ENCODE data around the gene C2orf66.

Gene C2orf66

DNA sequence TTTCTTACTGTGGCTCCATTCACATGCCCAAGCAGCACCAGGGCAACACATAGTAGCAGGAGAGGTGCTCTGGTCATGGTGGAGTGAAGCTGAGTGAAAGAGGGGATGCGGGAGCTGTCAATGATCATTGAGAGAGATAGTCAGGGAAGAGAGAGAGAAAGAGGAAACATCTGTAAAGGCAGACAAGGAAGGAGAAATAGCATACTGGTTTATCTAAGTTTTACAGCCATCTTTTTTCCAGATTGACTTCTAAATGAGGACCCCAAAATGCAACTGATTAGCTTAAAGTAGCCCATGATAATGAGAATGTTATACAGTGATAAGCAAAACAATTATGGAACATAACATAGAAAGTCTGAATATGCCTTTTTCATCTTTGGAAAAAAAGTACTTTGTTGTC, at the start of gene C2orf66:
Gene C2orf66 (minus strand): TSS at position 96 of the 400 bp plus-strand sequence. CDS start 19 bp downstream, at position 77.
- DNase-seq (ENCODE audit: low spot score): no peak

DNA sequence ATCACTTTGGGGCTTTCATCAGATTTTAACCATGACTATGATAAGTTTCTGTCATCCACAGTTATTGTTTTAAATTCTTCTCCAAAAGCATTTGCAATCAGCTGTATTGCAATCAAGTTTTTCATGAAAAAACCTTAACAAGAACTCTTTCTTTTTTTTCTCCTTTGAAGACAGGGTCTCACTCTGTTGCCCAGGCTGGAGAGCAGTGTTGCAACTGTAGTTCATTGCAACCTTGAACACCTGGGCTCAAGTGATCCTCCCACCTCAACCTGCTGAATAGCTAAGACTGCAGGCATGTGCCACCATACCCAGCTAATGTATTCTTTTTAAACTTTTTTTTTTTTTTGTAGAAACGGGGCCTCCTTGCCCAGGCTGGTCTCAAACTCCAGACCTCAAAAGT, 45.5 kb upstream of the C2orf66 start:
- DNase-seq (ENCODE audit: low spot score): no peak

DNA sequence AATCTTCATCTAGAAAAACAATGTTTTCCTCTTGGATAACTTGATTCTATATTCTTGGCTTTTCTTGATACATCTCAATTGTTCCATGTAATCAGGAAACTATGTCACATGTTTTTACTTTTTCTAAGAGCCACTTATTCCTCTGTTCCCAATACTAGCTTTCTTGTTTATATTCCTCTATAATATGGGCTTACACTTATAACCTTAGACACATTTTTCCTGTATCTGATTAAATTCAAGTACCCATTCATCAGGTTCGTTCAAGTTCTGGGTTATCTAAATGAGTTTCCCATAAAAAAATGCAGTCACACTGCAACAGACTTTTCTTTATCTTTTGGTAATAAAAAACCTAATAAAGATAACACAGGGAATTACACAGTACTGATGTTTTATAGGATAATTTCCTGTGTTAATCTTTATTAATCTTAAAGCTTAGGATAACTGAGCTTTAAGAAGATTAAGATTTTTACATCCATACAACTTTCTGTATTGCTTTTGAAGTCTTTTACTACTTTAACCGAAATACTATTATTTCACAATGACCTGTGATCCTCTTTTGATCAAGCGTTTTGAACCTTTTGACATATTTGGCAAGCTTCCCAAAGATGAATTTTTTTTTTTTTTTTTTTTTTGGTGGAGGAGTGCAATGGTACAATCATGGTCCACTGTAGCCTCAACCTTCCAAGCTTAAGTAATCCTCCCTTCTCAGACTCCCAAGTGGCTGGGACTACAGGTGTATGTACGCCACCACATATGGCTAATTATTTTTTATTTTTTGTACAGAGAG, 44.3 kb upstream of the C2orf66 start:
- no peak for DNase-seq (ENCODE audit: low spot score)

DNA sequence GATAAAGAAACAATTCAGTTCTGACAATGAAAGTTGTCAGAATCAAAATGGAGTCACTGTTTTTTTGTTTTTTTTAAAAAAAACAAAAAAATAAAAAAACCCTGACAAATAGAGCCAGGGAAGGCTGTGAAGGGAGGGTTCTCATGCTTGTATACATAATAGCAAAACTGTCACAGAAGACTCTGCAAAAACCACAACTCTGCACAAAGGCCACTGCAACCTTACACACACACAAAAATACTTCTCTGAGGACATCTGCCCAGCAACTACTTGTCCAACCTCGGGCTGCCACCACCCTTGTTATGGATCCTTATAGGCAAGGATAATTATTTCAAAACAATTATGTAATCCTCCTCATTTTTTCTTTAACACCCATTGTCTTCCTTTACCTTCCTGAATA, 41.9 kb upstream of the C2orf66 start:
- DNase-seq (ENCODE audit: low spot score): no peak

DNA sequence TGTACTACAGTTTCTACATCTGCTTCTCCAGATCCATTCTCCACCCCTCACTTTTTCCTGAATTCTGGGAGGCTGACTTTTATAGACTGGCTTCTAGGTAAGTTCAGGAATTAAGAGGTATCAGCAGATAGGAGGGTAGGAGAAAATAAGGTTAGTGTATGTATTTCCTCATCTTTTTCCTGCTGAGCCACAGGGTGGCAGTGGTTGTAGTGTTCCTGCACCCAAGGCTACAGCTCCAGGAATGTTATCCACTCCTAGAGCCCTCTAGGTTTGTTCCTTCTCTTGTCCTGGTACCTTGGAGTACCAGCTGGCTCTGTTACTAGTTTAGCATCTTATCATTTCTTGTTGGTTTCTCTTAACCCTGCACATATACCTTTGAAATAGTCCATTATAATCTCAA, 40.7 kb upstream of the C2orf66 start:
- no peak for DNase-seq (ENCODE audit: low spot score)

DNA sequence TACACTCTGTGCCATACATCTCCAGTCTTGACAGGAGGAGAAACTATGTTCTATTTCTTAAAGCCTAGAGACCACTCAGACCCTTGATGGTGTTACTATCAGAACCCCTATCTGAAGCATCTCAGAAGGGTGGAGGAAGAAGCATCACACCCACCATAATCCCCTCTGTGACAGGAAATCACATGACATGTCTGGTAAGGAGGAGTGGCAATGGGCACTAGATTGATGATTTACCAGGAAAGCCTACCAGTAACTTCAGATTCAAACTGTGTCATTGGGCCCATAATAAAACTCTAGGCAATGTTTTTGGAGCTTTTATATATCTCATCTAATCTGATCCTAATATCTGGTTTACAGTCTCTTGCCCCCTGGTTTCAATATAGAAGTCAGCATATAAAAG, 37.1 kb upstream of the C2orf66 start:
- no peak for DNase-seq (ENCODE audit: low spot score)

DNA sequence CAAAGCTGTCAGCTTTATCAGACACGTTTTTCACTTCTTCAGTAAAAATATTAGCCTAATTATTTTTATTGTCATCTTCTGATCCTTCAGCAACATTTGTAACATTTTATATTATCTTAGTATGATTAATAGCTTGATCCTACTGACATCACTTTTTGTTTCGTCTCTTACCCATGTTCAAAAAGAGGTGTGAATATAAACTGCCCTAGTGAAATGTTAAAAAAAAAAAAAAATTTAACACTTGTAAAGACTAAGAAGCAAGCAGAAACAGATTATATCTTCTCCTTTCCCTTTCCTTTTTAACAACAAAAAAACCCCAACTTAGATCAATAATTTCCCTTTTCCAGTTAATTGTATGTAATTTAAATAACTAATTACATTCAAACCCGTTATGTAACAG, 36.2 kb upstream of the C2orf66 start:
- DNase-seq (ENCODE audit: low spot score): no peak

DNA sequence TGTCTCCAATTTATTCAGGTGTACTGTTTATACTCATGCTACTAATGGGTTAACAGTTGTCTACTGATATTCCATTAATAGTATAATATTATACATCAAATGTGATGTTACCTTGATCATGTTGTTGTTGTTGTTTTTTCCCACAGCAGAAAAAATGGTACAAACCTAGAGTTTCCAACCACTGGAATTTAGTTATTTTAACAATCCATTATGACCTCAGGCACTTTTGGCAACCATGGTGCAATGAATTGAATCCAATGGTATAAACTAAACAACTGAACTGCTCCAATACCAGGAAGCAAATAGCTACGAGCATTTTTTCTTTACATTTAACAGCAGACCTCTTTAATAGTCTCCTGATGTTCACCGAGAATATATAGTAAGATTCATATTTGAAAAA, 31.0 kb upstream of the C2orf66 start:
- no peak for DNase-seq (ENCODE audit: low spot score)

DNA sequence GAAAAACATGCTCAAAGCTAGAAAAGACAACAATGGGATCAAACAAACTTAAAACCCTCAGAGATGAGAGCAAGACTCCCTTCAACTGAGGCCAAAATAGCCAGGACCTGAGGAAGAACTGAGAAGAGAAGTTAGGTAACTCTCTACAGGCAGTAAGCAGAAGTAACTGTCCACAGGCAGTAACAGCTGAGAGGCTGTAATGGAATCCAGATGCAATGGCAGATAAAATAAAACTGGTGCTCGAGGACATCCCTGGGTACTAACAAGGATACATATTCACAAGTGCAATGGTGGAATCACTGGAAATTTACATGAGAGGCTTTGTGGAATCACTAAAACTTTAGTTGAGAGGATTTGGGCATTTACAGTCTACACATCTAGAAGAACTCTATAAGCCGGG, 30.4 kb upstream of the C2orf66 start:
- no peak for DNase-seq (ENCODE audit: low spot score)

DNA sequence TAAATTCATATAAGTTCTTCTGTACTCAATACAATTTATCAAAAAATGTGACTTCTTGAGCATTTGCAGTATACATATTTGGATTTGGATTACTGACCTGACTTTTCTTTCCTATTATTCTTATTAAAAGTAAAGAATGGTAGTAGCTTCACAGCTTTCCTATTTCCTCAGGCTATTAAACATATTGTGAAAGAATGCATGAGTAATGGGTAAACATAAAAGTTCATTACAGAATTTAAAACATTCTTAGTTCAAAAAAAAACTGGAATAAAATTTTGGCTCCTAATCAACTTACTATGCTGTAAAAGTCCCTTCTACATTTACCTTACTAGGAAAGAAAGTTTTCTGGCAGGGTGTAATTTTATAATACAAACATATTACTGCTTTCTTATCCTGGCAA, 27.3 kb upstream of the C2orf66 start:
- DNase-seq (ENCODE audit: low spot score): no peak

DNA sequence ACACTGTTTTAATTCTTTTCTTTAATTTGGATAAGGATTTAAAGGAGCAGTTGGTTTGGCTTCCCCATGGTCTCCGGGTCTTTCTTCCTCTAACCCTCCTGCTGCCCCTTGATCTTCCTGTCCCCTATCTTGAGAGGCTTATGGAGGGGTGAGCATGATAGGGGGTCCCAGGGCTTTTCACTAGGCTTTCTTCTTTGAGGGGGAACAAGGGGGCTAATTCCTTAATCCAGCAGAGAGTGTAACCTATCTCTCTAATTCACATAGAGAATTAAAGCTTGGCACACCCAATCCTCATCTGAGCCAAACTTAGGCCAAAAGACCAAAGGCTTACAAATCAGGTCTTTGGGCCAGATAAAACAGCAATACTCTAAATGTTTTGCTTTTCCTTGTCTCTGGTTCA, 21.5 kb upstream of the C2orf66 start:
- no peak for DNase-seq (ENCODE audit: low spot score)

DNA sequence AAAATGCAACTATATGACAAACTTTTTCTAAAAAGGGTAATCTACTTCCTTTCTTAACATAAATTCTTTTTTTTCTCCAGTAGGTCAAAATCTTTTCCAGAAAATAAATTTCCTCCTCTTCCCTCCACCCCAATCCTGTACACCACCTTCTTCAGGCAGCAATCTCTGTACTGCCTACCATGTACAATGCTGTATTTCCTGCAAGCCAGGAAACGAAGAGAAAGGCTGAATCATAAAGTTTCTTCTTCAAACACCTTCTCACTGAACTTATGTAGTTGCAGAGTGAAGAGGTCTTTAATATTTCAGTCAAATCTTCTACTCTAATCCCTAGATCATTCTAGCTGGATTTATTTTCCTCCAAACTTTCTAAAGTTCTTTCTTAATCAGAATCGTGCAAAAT, 18.2 kb upstream of the C2orf66 start:
- DNase-seq (ENCODE audit: low spot score): no peak

DNA sequence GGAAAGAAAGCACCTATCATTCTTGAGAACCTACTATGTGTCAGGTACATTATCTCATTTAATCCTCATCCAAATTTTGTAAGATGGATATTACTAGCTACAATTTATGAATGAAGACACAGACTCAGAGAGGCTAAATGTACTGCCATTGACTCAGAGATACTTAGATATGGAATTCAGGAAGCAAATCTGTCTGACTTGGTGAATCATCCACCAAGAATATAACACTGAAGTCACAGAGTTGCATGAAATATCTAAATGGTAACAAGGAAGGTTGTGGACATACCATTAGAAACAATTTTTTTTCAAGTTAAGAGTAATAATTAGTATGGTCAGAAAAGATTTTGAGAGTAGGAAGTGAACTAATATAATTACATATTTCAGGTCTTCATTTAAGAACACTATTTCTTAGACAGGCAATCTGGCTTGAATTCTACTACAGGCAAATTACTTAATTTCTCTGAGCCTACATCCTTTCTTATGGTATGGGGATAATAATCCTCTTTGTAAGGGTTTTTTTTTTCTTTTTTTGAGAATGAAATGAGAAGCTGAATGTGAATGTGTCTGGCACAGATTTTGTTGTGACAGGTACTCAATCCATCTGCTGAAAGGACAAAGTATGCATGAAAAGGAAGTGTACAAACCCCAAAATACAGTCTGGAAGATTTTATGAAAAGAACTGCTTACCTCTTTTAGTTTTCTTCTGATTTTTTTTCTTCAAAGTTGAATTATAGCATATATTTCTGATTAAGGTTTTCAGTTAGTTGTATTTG, 14.8 kb upstream of the C2orf66 start:
- DNase-seq (ENCODE audit: low spot score): no peak

DNA sequence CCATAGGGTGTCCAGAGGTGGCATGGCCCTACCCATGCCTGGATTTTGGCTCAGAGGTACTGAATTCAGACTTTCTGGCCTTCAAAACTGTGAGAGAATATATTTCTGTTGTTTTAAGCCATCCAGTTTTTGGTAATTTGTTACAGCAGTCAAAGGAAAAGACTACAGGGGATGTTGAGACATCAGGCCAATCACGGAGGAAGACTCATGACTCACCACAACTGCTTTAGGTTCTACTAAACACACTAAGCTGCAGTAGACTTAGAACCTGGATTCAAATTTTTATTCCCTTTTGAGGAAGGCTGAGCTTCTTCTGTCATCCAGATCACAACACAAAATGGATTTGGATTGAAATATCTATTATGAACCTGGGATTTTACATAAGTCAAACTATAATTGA, 12.0 kb upstream of the C2orf66 start:
- no peak for DNase-seq (ENCODE audit: low spot score)

DNA sequence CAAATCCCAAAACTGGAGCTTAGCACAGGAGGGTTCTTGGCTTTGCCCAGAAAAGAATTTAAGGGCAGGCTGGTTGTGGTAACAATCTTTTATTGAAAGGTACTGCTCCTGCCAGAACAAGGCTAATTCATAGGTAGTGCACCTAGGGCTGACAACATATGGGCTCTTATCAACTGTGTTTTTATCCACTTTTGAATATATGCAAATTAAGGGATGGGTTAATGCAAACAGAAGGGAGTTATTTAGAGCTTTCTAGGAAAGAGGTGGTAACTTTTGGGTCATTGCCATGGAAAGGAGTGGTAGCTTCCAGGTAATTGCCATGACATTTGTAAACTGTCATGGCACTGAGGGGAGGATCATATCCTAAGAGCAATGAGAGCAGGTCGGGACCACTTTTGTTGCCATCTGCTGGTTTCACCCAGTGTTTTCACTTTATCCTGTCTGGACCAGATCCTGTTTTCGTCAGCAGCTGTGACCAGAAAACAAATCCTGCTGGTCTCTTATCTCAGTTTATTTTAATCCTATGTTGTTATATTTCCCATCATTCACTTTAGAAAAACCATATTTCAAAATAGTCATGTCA, 981 bp downstream of the C2orf66 start:
- no peak for DNase-seq (ENCODE audit: low spot score)

DNA sequence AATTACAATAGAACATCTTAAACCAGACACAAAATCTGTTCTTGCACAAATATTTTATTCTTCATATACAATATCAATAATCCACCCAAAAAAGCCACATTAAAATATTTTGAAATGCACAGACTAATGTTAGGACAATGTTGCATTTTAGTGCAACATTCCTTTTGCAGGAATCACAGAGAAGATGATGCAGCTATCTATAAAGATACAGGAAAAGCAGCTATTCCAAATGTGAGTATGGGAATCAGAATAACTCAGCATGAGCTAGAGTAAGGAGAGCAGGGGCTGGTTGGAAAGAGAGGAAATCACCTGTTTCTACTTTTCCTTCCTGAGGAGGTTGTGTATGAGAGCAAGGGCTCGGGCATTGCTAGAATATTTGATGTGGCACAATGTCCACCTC, 4.8 kb downstream of the C2orf66 start:
- no peak for DNase-seq (ENCODE audit: low spot score)

DNA sequence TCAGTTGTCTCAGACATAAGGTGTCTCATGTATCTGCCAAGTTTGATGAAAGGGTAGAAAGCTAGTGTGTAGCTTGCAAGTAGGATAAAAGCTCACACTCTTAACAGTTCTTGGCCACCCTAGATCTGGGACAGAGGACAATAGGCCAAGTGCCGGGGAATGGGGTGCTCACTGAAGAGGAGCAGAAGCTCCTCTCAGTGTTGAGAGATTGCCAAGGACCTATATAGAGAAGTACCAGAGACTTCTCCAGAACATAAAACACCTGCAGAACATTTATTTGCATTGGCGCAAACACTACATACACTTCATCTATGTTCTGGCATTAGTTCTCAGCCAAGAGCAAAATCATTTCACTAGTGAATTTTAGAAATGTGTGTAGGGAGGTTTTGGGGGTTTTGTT, 6.8 kb downstream of the C2orf66 start:
- DNase-seq (ENCODE audit: low spot score): no peak

DNA sequence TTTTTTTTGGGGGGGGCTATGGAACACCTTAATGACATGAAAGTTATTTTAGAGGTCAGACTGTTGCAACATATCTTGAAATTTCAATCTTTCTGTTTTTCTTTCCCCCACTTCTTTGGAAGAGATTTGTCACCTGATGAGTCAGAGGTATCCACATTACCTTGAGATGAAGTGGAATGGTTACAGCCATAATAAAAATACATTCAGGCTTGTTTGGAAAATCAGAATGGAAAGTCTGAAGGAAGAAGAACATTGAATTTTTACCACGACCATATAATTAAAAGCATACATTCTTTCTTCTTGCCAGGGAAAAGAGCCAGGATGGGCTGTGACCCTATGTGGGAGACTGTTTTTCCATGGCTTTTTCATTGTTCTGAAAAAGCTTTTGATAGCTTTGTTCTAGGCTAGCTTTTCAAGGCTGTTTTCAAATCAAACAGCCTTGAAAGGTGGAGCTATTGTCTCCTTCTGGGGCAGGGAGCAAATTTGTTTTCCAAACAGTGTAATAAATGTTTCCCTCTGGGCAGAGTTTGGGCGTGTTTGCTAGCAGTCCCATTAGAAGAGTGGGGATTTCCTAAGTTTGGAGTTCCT, 7.4 kb downstream of the C2orf66 start:
- no peak for DNase-seq (ENCODE audit: low spot score)

DNA sequence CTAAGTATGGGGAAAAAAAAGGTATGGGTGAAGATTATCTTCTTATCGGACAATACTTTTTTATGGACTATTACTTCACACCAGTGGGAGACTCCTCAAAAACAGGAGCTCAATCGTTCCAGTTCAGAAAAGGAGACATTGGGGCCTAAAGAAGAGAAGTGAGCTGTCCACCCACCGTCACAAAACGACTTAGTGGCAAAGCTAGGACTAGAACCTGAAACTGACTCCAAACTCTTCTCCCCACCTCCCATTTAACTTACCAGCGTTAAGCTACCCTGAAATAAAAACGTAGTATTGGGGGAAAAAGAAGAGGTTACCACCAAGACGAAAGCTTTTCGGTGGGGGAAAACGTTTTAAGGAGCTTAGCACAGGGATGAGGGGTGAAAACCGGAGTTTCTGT, 10.2 kb downstream of the C2orf66 start:
- DNase-seq (ENCODE audit: low spot score): no peak

DNA sequence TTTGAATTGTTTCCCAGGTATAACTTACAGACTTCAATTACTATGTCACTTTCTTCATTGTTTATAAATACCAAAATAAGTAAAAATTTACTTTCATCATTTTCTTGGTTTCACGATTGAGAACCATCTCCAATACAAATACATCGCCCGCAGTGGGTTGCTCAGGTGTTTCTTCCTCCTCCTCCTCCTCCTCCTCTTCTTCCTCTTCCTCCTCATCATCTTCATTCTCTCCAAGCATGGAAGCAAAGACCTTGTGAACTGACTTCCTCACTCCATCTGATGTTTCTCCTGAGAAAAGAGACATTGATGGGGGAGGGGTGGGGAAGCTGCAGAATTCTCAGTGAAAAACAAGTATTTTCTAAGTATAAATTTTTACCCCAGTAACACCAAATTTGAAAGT, 16.3 kb downstream of the C2orf66 start:
- no peak for DNase-seq (ENCODE audit: low spot score)

DNA sequence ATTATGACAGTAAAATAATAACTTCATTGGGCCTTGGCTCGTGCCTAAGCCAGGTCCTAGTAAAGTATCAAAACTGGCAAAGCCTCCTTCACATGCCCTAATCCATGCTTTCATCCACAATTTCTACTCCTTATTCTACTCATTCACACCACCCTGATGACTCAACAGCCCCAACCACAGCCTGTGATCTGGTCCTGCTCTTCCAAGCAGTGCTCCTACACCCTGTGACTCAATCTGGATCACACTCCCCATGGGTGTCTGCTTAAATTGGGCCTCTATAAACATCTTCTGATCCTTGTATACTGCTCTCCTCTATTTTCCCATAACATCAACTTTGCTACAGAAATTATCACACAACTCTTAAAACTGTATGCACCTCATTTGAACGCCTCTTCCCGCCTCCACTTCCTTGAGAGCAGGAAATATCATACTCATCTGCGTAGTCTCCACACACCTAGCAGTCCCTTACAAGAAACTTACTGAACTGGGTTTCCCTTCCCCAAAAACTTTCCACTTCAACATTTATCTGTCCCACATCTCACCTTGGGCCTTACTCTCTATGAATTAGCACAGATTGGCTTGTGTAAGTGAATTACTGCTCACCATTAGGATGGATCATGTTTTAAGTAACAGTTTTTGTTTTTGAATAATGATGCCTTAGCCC, 25.6 kb downstream of the C2orf66 start:
- no peak for DNase-seq (ENCODE audit: low spot score)

DNA sequence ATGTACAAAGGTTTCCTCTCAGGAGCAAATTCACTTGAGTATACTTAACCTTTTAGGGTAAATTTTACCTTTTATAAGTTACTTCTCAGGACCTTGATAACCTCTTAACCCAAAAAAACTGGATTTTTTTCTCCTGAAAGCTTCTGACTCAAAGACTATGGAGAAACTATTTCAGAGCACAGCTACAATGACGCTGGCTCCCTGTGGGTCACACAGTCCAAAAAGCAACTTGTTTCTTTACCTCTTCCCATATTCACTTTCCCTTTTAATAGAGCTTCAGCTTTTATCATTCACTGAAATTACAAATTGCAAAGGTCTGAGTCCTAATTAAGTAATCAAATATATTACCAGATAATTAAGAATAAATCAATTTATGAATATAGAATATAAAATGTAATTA, 42.1 kb downstream of the C2orf66 start:
- DNase-seq (ENCODE audit: low spot score): no peak

DNA sequence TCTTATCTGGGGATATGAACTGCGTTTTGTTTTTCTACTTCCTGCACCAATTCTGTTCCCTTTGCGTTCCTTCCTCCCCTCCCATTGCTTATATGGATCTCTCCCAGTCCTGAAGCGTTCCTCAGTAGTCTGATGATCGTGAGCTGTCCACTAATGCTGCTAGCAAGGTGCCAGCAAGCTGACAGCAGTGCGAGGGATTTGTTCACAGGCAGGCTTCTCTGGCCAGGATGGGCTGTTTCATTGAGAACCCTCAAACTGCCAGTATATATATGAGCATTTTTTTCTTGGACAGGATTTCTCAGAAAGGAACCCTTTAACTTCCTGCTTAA, 49.8 kb downstream of the C2orf66 start:
- DNase-seq (ENCODE audit: low spot score): no peak

Data from germinal center (tissue), 1 donor.